ENCODE data around the gene PTCSC3. TPM values are rescaled to one million over a fixed set of nuclear protein-coding genes. Genes with fewer than 3 reads are reported as not detected.

Gene PTCSC3
- total and polyA plus RNA-seq, 2 of the 13 experiments (the other 11 are each of a cell fraction or from before 2014, with no cell fraction given): not detected

- TF ChIP-seq, protein P1, sequence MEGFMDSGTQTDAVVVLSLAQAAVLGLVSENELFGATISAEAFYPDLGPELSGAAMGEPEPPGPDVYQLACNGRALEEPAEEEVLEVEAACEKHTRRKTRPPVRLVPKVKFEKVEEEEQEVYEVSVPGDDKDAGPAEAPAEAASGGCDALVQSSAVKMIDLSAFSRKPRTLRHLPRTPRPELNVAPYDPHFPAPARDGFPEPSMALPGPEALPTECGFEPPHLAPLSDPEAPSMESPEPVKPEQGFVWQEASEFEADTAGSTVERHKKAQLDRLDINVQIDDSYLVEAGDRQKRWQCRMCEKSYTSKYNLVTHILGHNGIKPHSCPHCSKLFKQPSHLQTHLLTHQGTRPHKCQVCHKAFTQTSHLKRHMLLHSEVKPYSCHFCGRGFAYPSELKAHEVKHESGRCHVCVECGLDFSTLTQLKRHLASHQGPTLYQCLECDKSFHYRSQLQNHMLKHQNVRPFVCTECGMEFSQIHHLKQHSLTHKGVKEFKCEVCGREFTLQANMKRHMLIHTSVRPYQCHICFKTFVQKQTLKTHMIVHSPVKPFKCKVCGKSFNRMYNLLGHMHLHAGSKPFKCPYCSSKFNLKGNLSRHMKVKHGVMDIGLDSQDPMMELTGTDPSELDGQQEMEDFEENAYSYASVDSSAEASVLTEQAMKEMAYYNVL (CRISPR knock-in tag; IDR thresholded peaks at IDR 0.05; ENCODE audit: borderline replicate concordance): no peak
- TF ChIP-seq PHF8 (CRISPR knock-in tag; IDR thresholded peaks at IDR 0.05): no peak
- TF ChIP-seq PBX2 (CRISPR knock-in tag; IDR thresholded peaks at IDR 0.05): no peak
- TF ChIP-seq ZNF142 (CRISPR knock-in tag; IDR thresholded peaks at IDR 0.05): no peak
- peak; percentile 60 for TF ChIP-seq RARA (CRISPR knock-in tag; IDR thresholded peaks at IDR 0.05)
- TF ChIP-seq HNRNPLL (IDR thresholded peaks at IDR 0.05; ENCODE audit: low read depth, low read length, poor library complexity, severe bottlenecking): no peak
- peak; percentile 89 for TF ChIP-seq SIX4 (CRISPR knock-in tag; IDR thresholded peaks at IDR 0.05)
- TF ChIP-seq HOXA3 (CRISPR knock-in tag; IDR thresholded peaks at IDR 0.05): no peak
- TF ChIP-seq FOXM1 (CRISPR knock-in tag; IDR thresholded peaks at IDR 0.05): no peak
- TF ChIP-seq RBFOX2 (IDR thresholded peaks at IDR 0.05; ENCODE audit: low read depth, low read length): no peak
- no peak for TF ChIP-seq ZNF709 (CRISPR knock-in tag; IDR thresholded peaks at IDR 0.05)
- TF ChIP-seq ZFAT (CRISPR knock-in tag; conservative IDR thresholded peaks at IDR 0.05): no peak
- no peak for TF ChIP-seq ZNF839 (CRISPR knock-in tag; IDR thresholded peaks at IDR 0.05; ENCODE audit: borderline replicate concordance)
- peak; percentile 100 for TF ChIP-seq TCF7L2 (IDR thresholded peaks at IDR 0.05; ENCODE audit: low read depth, low read length)
- TF ChIP-seq ELK4 (CRISPR knock-in tag; IDR thresholded peaks at IDR 0.05; ENCODE audit: borderline replicate concordance): no peak
- no peak for TF ChIP-seq ZNF460 (CRISPR knock-in tag; IDR thresholded peaks at IDR 0.05; ENCODE audit: borderline replicate concordance)
- no peak for TF ChIP-seq EEA1 (CRISPR knock-in tag; IDR thresholded peaks at IDR 0.05; ENCODE audit: borderline replicate concordance)
- no peak for TF ChIP-seq FOSL1 (CRISPR knock-in tag; IDR thresholded peaks at IDR 0.05; ENCODE audit: borderline replicate concordance)
- peak; percentile 99 for TF ChIP-seq SOX13 (IDR thresholded peaks at IDR 0.05)
- peak in 1 of 2 experiments; percentile 99; a peak in 2 of 4 replicates for TF ChIP-seq SOX13 (CRISPR knock-in tag; conservative IDR thresholded peaks at IDR 0.05 in 1 of 2, IDR thresholded peaks at IDR 0.05 in 1 of 2)
- peak; percentile 59; the same call in 1 of the 2 replicates for TF ChIP-seq ZNF792 (CRISPR knock-in tag; IDR thresholded peaks at IDR 0.05)
These were observed 32.3 kb upstream of the PTCSC3 start (continued) for GRCh38 chr14:36208690-36209278.

All from HepG2 (cell line).